Smooth muscle cell of trachea (primary cell): Measurements from ENCODE around the gene TBP. TPM values are rescaled to one million over a fixed set of nuclear protein-coding genes. Genes with fewer than 3 reads are reported as not detected.

Source experiments
- total RNA-seq: library from RNA; depleted of rRNA; stranded (reverse); fragments of >200 nt; gene quantifications from 2 replicates; pipeline ENCODE4 v1.2.1, GENCODE V29; 2014

The TBP gene
- 8.9 and 11.2 TPM in 2 replicates for total RNA-seq

DNA sequence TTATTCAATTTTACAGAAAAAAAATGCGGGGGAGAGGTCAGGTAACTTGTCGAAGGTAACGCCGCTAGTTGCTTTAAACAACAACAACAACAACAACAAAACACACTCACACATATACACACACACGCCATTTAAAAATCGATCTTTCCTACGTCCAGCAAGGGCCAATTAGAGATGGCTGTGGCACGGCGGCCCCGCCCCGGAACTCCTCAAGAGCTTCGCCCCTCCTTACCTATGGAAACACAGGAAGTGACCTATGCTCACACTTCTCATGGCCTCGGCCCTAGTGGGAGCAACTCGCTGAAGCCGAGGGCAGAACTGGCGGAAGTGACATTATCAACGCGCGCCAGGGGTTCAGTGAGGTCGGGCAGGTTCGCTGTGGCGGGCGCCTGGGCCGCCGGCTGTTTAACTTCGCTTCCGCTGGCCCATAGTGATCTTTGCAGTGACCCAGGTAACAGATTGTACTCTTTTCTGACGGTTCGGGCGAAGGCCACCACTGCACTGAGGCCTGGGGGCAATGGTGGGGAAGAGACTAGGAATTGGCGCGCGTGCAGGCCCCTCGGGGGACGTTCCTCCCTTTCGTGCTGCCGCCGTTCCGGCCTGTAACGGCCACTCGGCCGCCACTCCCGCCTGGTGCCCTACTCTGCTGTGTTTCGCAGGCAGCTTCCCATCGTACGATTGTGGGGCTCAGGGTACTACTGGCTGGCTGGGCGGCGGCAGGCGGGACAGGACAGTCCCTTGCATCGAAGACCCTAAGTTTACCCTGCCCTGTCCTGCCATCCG is at the start of gene TBP:
TSS of gene TBP (plus strand) at position 357 of the 783 bp plus-strand sequence. CDS start 2,661 bp downstream, outside the sequence.

GRCh38 chr6:170552765-170553533 is 1.2 kb upstream of the TBP start, which contains the start of gene PSMB1:
TSS of gene PSMB1 (minus strand) at chr6:170553307. CDS start at chr6:170553242, 65 bp downstream.

GRCh38 chr6:170584181-170584953 is 30.2 kb downstream of the TBP start, which contains the start of gene PDCD2:
TSS of gene PDCD2 (minus strand) at chr6:170584637. CDS start at chr6:170584581, 56 bp downstream.

Other genes starting within 250 kb of the TBP start
- gene FAM120B, start 247.6 kb upstream of the TBP start, total RNA-seq, result 18.8 and 21.0 TPM in 2 replicates
- gene PSMB1, start 1.1 kb upstream of the TBP start, total RNA-seq, result 175 and 342 TPM in 2 replicates
- 49.6 and 79.7 TPM in 2 replicates for gene PDCD2, start 30.3 kb downstream of the TBP start, total RNA-seq